ENCODE data around the gene PUS10.
"Not testable (repeated sequence)": the region's sequence is repeated elsewhere in the genome, so short reads cannot be mapped to it uniquely, and the experiment has no call there.

- not testable (repeated sequence) for TF ChIP-seq POLR2A, CTCF (IDR thresholded peaks at IDR 0.05)
These were observed 16.5 kb upstream of the PUS10 start for GRCh38 chr2:61034592-61034991.

Data from testis (tissue), 2 donors.